B cell (primary cell): Measurements from ENCODE around the gene MAP3K2. TPM values are rescaled to one million over a fixed set of nuclear protein-coding genes. Genes with fewer than 3 reads are reported as not detected.
A peak's percentile ranks its signal among the peaks of the same experiment; 100 is the strongest.

ENCODE experiments used
- ATAC-seq: fragments of 200-7000 bp; cut with Tn5 transposase; one replicate; pipeline ENCODE4 v1.10.0; 2021; ENCODE audit warnings: low read depth, mild to moderate bottlenecking, moderate number of reproducible peaks, moderate library complexity
- CTCF ChIA-PET: fragments of 350-600 bp; sonication (Branson Sonifier 250); formaldehyde crosslinking; loops from one replicate; lab custom pipeline; 2021; ENCODE audit warnings: antibody characterized with exemption, inconsistent platforms; lab: Charles Lee
- POLR2A ChIA-PET: fragments of 350-600 bp; sonication (Branson Sonifier 250); formaldehyde crosslinking; loops from one replicate; lab custom pipeline; 2021; ENCODE audit warnings: antibody characterized with exemption; lab: Charles Lee
- DNase-seq: peaks from one replicate; pipeline ENCODE4 v3.0.0; 2013
- H2AFZ ChIP-seq: 2 replicates; pipeline ENCODE4 v1.6.1; 2012; ENCODE audit warnings: mild to moderate bottlenecking, low read depth, low read length; ENCODE audit not compliant: insufficient read depth, poor library complexity, severe bottlenecking
- H3K27ac ChIP-seq, 2 donors: 1 replicate in 1 of 2; 2 replicates in 1 of 2; pipeline ENCODE4 v1.5.1; 2012 to 2013; ENCODE audit warnings: low read length in 2 of 2, mild to moderate bottlenecking in 2 of 2, moderate library complexity in 1 of 2
- H3K27me3 ChIP-seq, 4 experiments: fragments of 200-600 bp in 1 of 4; sonication (generic) in 1 of 4; replicated peaks in 1 of 4; 1 replicate in 2 of 4; 2 replicates in 2 of 4; pipeline versions ENCODE4 v1.6.1 to v1.7.0; 2013 to 2016; ENCODE audit warnings: low read length in 3 of 4, mild to moderate bottlenecking in 2 of 4, mixed read lengths in 1 of 4, moderate library complexity in 1 of 4; ENCODE audit not compliant: insufficient read depth in 4 of 4, control insufficient read depth in 3 of 4; ENCODE audit errors: control extremely low read depth in 1 of 4
- H3K36me3 ChIP-seq, 2 experiments: replicated peaks in 1 of 2; 1 replicate in 1 of 2; 2 replicates in 1 of 2; pipeline versions ENCODE4 v1.6.1 to v1.7.1; 2013; ENCODE audit warnings: low read length in 1 of 2; ENCODE audit not compliant: insufficient read depth in 2 of 2, control insufficient read depth in 1 of 2; ENCODE audit errors: control extremely low read depth in 1 of 2, extremely low read depth in 1 of 2
- H3K4me1 ChIP-seq, 2 donors: fragments of 200-600 bp in 1 of 2; sonication (generic) in 1 of 2; 1 replicate in 1 of 2; 2 replicates in 1 of 2; pipeline versions ENCODE4 v1.5.1 to v1.6.1; 2013 to 2017; ENCODE audit warnings: low read length in 2 of 2; ENCODE audit not compliant: control insufficient read depth in 2 of 2, insufficient read depth in 2 of 2
- H3K4me2 ChIP-seq: replicated peaks from 2 replicates; pipeline ENCODE3; 2012; ENCODE audit warnings: mild to moderate bottlenecking, low read depth, low read length; ENCODE audit not compliant: poor library complexity, severe bottlenecking
- H3K4me3 ChIP-seq, 5 experiments: fragments of 200-600 bp in 1 of 5; sonication (generic) in 1 of 5; 1 replicate in 3 of 5; 2 replicates in 2 of 5; pipeline versions ENCODE4 v1.5.1 to v1.7.0; 2011 to 2016; ENCODE audit warnings: low read length in 4 of 5, mild to moderate bottlenecking in 4 of 5, low read depth in 2 of 5, control low read depth in 1 of 5, moderate library complexity in 1 of 5; ENCODE audit not compliant: insufficient read depth in 1 of 5; ENCODE audit errors: control extremely low read depth in 1 of 5, extremely low read depth in 1 of 5
- H3K79me2 ChIP-seq: fragments of 200-600 bp; sonication (generic); one replicate; pipeline ENCODE4 v1.6.0; 2016; ENCODE audit warnings: low read length; ENCODE audit not compliant: control insufficient read depth, insufficient read depth
- H3K9ac ChIP-seq: fragments of 200-600 bp; sonication (generic); 2 replicates; pipeline ENCODE4 v1.6.1; 2017; ENCODE audit warnings: mild to moderate bottlenecking, low read length, moderate library complexity
- H3K9me3 ChIP-seq, 3 donors: one replicate each; pipeline versions ENCODE4 v1.6.1 to v1.7.1; 2013; ENCODE audit warnings: low read length in 2 of 3; ENCODE audit not compliant: control insufficient read depth in 2 of 3, insufficient read depth in 1 of 3; ENCODE audit errors: control extremely low read depth in 1 of 3
- H4K20me1 ChIP-seq: 2 replicates; pipeline ENCODE4 v1.6.0; 2012; ENCODE audit warnings: mild to moderate bottlenecking, low read length; ENCODE audit not compliant: insufficient read depth, control insufficient read depth, poor library complexity, severe bottlenecking
- H3K27ac Mint-ChIP-seq: one replicate; pipeline ENCODE4 v1.8.0; 2021; ENCODE audit warnings: mixed read lengths
- H3K27me3 Mint-ChIP-seq: one replicate; pipeline ENCODE4 v1.8.0; 2021; ENCODE audit warnings: mixed read lengths
- H3K4me1 Mint-ChIP-seq: one replicate; pipeline ENCODE4 v1.8.0; 2021; ENCODE audit warnings: mixed read lengths
- H3K4me3 Mint-ChIP-seq: one replicate; pipeline ENCODE4 v1.8.0; 2021; ENCODE audit warnings: mixed read lengths
- H3K9me3 Mint-ChIP-seq: one replicate; pipeline ENCODE4 v1.8.0; 2022; ENCODE audit warnings: mixed read lengths; ENCODE audit not compliant: insufficient read depth
- CTCF ChIP-seq: fragments of 200-600 bp; IDR thresholded peaks from one replicate; pipeline ENCODE4 v1.8.0; 2022; ENCODE audit warnings: antibody characterized with exemption, mild to moderate bottlenecking
- EZH2 ChIP-seq: IDR thresholded peaks from 2 replicates; pipeline ENCODE4 v1.6.1; 2012; ENCODE audit warnings: borderline replicate concordance, low read depth, mild to moderate bottlenecking, moderate library complexity, low read length; ENCODE audit not compliant: insufficient read depth, poor library complexity, severe bottlenecking
- WGBS: methylation state at CpG from one replicate; pipeline ENCODE4 v1.1.5; 2013; ENCODE audit warnings: missing lambda C conversion rate; ENCODE audit not compliant: insufficient coverage; 5-methylcytosine and 5-hydroxymethylcytosine counted together
- intact Hi-C: fragments of 100-400 bp; cut with micrococcal nuclease; formaldehyde crosslinking; loops from one replicate; pipeline ENCODE4 v1.10.0; 2022
- polyA plus RNA-seq: library from polyadenylated mRNA; depleted of rRNA; stranded (reverse); fragments of >200 nt; gene quantifications from 2 replicates; pipeline ENCODE4 v1.2.3, GENCODE V29; 2012
- total RNA-seq, 2 donors: library from RNA; stranded (reverse); fragments of 120-200 nt in 1 of 2; gene quantifications; 1 replicate in 1 of 2; 2 replicates in 1 of 2; pipeline versions ENCODE4 v1.2.3 to v1.2.4, GENCODE V29; 2013 to 2022

MAP3K2 gene
- total and polyA plus RNA-seq, 2 donors (not counting 1 experiment from before 2014, with no cell fraction given), result 9.9 to 118 TPM

GRCh38 chr2:127392133-127392827 is 4.5 kb upstream of the MAP3K2 start:
- Histone ChIP-seq H4K20me1 (no peaks in the 10 kb centered on the region), H3K79me2 (peaks cover 5% of the 10 kb centered on the region), H3K4me1 (peaks cover 29 to 34% of the 10 kb centered on the region in 2 donors), H2AFZ (no peak overlapping the region), H3K27ac (no peak overlapping the region), H3K36me3 (no peaks in the 10 kb centered on the region), H3K4me2 (no peak overlapping the region), H3K27me3 (no peaks in the 10 kb centered on the region), H3K4me3 (no peak overlapping the region), H3K9ac (no peak overlapping the region), H3K9me3 (no peaks in the 10 kb centered on the region)
- Mint-ChIP-seq H3K27me3 (no peaks in the 10 kb centered on the region), H3K27ac (peak overlapping the region; percentile 90), H3K9me3 (no peaks in the 10 kb centered on the region), H3K4me3 (no peak overlapping the region), H3K4me1 (peaks cover 41% of the 10 kb centered on the region)
- no peak for TF ChIP-seq EZH2
- no CpG with 5 or more reads among the region's 2 CpGs for WGBS
- DNase-seq (no peak), ATAC-seq (no peak)
- POLR2A ChIA-PET, result no interaction called here
- intact Hi-C loops, result no loop called here
- CTCF ChIA-PET, result no interaction called here

- ChIA-PET POLR2A (interaction anchor here (0.5 to 1.7 kb wide), 6 partner anchors 14 to 96 kb away, joined by 3 to 5 read pairs (median 3); partner anchors contain the start of gene ERCC3), CTCF (interaction anchor here (1.0 to 2.3 kb wide), 6 partner anchors 18 to 89 kb away, joined by 3 to 22 read pairs (median 6); no protein-coding TSS in a partner anchor)
- peak overlapping the region; percentile 17 for H2AFZ ChIP-seq
- peaks cover 45 to 48% of the 10 kb centered on the region in 2 donors for H3K4me1 ChIP-seq
- peak overlapping the region; percentile 89 for H3K4me2 ChIP-seq
- WGBS, result no CpG with 5 or more reads among the region's 5 CpGs
- peak overlapping the region in 2 of 5 experiments; percentile 1 to 30 for H3K4me3 ChIP-seq
- intact Hi-C loops, result loop anchor here (2.0 to 10.0 kb wide), 4 partner anchors 305 to 702 kb away; partner anchors contain the start of genes SAP130, SFT2D3 and UGGT1
- no peaks in the 10 kb centered on the region for H3K27me3 ChIP-seq
- DNase-seq (peak; percentile 84), ATAC-seq (peak; percentile 5)
- peak overlapping the region; percentile 85 for H3K4me3 Mint-ChIP-seq
- no peaks in the 10 kb centered on the region for H3K9me3 Mint-ChIP-seq
- H3K27ac ChIP-seq, result peak overlapping the region; percentile 97 to 99
- peaks cover 64% of the 10 kb centered on the region for H3K4me1 Mint-ChIP-seq
- peaks cover 27% of the 10 kb centered on the region for H3K79me2 ChIP-seq
- peak overlapping the region; percentile 99 for H3K27ac Mint-ChIP-seq
- H4K20me1 ChIP-seq, result peaks cover 22% of the 10 kb centered on the region
- no peaks in the 10 kb centered on the region for H3K36me3 ChIP-seq
- no peaks in the 10 kb centered on the region for H3K27me3 Mint-ChIP-seq
- peak overlapping the region; percentile 79 for H3K9ac ChIP-seq
- no peaks in the 10 kb centered on the region for H3K9me3 ChIP-seq
- TF ChIP-seq CTCF (no peak), EZH2 (no peak)
Measured at GRCh38 chr2:127389778-127390435, 2.1 kb upstream of the MAP3K2 start.
